ENCODE measurements around the gene SIPA1L3.

The SIPA1L3 gene

GRCh38 chr19:38115271-38115802, 208.3 kb downstream of the SIPA1L3 start:
- no peak for DNase-seq (ENCODE audit: low spot score)

DNA sequence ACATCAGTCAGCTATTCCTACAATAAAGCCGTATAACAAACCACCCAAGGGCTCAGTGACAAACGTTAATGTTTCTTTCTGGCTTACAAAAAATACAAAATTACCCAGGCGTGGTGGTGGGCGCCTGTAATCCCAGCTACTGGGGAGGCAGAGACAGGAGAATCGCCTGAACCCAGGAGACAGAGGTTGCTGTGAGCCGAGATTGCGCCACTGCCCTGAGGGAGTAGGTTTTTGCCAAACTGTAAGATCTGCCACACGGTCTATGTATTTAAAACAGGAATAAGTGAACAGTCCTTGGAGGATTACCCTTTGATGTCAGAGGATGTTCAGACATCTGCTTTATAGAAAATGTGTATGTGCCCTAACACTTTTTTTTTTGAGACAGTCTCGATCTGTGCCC, 211.2 kb downstream of the SIPA1L3 start:
- DNase-seq (ENCODE audit: low spot score): no peak

- no peak for DNase-seq (ENCODE audit: low spot score)
Observed at GRCh38 chr19:38120471-38121025, 213.5 kb downstream of the SIPA1L3 start.

DNA sequence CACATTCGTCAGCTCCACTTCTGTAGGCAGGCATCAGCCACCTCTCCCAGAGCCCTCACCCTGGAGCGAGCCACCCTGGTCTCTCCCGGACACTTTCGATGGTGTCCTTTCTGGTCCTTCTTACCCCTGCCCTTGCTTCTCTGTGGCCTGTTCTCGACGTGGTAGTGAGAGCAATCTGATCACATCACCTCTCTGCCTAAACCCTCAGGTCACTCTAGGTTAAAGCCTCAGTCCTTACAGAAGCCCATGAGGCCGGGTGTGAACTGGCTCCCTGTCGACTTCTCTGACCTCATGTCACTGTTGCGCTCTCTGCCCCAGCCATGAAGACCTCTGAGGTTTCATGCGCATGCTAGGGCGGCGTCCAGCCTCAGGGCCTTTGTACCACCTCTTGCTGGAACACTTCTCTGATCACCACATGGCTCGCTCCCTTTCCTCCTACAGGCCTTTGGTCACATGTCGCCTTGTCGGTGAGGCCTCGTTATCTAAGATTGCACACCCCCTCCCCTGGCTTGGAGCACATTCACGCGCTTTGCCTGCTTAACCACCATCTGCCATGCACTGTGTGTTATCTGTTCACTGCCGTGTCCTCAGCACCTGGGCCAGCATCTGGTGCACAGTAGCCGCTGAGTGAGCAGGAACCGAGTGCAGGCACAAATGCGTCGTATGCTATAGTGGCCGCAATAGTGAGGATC, 215.5 kb downstream of the SIPA1L3 start:
- no peak for DNase-seq (ENCODE audit: low spot score)

GRCh38 chr19:38125238-38125637, 218.2 kb downstream of the SIPA1L3 start:
- DNase-seq (ENCODE audit: low spot score): no peak

- DNase-seq (ENCODE audit: low spot score): no peak
Observed at GRCh38 chr19:38130399-38130798, 223.4 kb downstream of the SIPA1L3 start.

- DNase-seq (ENCODE audit: low spot score): no peak
Observed at GRCh38 chr19:38132781-38133180, 225.8 kb downstream of the SIPA1L3 start.

DNA sequence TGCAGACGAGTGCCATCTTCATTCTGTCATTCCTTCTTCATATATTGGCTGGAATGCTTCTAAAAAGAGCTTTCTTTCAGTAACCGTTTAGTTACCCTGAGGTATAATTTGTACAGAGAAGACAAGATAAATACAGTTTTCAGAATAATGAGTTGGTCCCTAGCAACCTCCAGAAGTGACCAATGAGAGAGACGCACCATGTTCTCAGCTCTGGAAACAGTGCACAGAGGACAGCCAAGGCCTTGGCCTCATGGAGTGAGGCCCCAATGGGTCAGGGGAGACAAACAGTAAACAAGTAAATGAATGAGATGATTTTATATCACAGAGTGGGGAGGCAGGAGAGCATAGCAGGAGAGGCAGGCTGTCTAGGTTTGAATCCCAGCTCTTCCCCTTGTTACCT, 226.3 kb downstream of the SIPA1L3 start:
- no peak for DNase-seq (ENCODE audit: low spot score)

DNA sequence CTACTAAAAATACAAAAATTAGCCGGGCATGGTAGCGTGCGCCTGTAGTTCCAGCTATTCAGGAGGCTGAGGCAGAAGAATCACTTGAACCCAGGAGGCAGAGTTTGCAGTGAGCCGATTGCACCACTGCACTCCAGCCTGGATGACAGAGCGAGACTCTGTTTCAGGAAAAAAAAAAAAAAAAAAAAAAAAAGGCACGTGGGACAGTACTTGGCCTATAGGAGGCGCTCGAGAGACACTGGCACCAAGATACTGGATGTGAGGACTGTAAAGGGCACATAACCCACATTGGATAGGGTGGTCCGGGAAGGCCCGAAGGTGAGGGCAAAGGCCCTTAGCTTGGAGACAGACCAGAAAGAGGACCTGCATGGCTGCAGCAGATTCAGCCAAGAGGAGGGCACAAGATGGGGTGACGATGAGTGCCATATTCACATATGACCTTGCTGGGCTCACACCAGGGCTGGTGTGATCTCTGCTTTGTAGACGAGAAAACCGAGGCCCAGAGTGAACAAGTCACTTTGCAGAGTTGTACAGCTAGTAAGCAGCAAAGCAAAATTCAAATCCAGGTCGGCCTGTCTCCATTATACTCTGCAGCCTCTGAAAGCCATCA, 227.6 kb downstream of the SIPA1L3 start:
- peak; percentile 52 for DNase-seq (ENCODE audit: low spot score)

GRCh38 chr19:38135150-38135998, 228.4 kb downstream of the SIPA1L3 start:
- DNase-seq (ENCODE audit: low spot score): no peak

GRCh38 chr19:38139122-38139521, 232.1 kb downstream of the SIPA1L3 start:
- no peak for DNase-seq (ENCODE audit: low spot score)

DNA sequence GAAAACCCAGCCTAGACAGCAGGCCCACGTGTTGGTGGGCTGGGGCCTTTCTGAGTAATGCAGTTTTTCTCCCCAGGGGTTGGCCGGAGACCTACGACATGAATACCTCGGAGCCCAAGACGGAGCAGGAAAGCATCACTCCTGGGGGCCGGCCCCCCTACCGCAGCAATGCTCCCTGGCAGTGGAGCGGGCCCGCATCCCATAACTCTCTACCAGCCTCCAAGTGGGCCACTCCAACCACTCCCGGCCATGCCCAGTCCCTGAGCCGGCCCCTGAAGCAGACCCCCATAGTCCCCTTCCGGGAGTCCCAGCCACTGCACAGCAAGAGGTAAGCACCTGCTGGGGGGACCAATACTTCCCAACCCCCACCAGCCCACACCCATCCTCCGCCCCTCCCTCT, 234.1 kb downstream of the SIPA1L3 start:
- DNase-seq (ENCODE audit: low spot score): no peak

DNA sequence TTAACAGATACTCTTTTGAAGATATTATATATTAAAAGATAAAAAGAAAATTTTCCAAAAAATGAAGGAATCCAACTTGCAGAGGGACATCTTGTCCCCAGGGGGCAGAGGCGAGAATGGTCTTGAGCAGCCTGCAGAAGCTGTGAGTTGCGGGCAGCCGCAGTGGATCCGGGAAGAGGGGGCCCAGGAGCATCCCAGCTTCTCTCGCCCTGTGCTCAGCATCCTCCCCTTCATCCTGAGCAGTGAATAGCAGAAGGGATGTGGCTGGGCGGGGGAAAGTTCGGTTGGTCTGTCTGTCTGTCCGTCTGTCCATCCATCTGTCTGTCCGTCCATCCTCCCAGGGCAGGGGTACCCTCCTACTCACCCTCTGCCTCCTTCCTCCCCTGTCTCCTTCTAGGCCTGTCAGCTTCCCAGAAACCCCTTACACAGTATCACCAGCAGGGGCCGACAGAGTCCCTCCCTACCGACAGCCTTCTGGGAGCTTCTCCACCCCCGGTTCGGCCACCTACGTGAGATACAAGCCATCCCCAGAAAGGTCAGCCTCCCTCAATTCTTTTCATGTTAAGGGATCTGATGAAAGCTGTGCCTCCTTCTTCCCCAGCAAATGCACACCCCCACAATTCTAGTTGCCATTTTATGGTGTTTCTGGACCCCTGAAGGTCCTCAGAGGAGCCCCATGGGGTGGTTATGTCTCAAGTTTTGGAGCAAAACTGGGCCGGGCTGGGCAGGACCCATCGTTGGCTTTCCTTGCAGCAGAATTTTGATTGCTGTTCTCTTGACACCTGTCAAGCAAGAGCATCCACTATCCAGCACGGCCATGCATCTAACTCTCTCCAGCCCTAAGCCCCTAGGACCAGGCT, 235.4 kb downstream of the SIPA1L3 start:
- peak; percentile 83 for DNase-seq (ENCODE audit: low spot score)

- no peak for DNase-seq (ENCODE audit: low spot score)
Observed at GRCh38 chr19:38143847-38144246, 236.8 kb downstream of the SIPA1L3 start.

DNA sequence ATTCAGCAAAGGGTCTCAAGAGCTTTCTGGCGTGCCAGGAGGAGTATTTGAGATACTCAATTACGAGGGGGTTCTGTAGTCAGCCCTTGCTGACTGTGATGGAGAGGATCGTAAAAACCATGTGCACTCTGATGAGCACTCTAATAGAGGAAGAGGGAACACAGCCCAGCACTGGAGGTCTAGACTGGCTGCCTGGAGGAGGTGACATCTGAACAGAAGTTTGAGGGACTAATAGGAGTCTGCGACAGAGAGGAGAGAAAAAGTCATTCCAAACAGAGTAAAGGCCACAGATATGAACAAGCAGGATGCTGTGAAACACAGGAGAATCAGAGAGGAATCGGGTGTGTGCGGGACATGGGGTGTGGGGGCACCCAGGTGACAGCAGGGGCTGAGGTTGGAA, 237.7 kb downstream of the SIPA1L3 start:
- DNase-seq (ENCODE audit: low spot score): no peak

DNA sequence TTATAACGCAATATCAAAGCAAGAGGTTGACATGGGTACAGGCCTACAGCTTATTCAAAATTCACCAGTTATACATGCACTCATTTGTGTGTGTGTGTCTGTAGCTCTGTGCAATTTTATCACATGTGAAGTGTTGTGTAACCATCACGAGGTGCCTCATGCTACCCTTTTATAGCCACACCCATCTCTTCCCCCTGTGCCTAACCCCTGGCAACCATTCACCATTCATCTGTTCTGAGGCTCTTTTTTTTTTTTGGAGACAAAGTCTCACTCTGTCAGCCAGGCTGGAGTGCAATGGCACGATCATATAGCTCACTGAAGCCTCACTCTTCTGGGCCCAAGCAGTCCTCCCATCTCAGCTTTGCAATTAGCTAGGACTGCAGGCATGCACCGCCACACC, 238.6 kb downstream of the SIPA1L3 start:
- no peak for DNase-seq (ENCODE audit: low spot score)

DNA sequence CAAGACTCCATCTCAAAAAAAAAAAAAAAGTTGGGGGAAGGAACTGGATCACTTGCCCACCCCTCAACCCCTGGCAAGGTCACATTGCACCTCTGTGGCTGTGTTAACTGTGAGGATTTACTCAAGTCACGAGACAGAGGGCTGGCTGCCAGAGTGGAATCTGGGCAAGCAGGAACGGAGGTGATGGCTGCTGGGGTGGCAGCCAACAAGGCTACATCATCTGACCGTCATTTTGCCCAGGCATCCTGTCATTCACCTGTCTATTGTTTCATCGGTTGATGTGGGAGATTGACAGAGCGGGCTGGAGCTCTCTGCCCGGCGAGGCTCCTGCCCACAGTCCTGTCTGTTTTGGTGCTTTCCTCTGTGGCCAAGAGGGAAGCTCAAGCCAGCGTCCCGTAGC, 241.3 kb downstream of the SIPA1L3 start:
- no peak for DNase-seq (ENCODE audit: low spot score)

GRCh38 chr19:38149661-38150061, 242.7 kb downstream of the SIPA1L3 start:
- peak; percentile 20 for DNase-seq (ENCODE audit: low spot score)

DNA sequence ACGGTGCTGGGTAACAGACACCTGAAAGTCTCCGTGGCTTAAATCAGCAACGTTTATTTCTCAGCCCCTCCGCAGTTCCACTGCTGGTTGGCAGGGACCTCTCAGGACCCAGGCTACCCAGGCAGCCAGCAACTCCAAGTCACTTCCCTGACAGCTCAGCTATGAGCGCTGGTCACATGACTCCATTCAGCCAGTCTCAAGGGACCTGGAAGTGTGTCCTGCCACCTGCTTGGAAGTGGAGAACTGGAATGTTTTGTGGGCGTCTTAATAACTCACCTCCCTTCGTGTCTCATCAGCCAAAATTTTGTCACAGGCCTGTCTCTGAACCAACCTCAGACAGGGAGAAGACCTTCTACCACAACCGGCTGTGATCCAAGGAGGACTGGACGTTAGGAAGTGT, 244.2 kb downstream of the SIPA1L3 start:
- DNase-seq (ENCODE audit: low spot score): no peak

DNA sequence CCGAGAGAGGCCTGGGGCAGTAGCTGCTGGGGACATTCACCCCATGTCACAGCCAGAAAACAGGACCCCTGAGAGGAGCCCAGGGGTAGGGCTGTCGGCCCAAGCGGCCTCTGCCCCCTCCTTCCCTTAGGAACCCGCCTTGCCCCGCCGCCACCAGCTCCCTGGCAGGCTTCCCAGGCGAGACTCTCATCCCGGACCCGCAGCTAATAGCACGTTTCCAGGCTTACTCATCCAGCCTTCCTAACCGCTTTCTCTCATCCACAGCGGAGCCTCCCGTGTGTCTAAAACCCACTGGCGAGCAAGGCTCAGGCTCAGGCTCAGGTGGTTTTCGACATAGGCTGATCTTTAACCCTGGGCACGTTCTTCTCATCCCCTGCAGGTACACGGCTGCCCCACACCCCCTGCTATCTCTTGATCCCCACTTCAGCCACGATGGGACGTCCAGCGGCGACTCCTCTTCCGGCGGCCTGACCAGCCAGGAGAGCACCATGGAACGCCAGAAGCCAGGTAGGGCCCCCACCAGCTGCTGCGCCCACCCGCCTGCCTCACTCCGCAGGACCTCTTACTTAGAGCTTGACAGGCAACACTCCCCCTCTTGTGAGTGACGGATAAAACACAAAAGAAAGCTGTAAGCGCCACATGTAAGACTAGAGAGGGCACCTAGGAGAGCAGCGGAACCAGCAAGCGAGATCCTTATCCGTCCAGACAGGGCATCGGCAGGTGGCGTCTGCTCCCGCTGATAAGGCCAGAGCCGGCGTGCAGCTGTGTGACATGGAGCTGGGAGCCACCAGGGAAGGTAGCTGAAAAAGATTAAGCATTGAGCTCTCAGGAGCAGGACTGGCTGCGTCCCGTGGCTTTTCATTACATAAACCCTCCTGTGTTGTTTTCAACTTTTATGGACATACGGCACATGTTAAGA, 245.7 kb downstream of the SIPA1L3 start:
- no peak for DNase-seq (ENCODE audit: low spot score)
